ENCODE results near the gene CST3. TPM values are rescaled to one million over a fixed set of nuclear protein-coding genes. Genes with fewer than 3 reads are reported as not detected.
A peak's percentile ranks its signal among the peaks of the same experiment; 100 is the strongest.

Gene CST3
- total RNA-seq, 4 donors from 2014 or later = 1,117 to 1,890 (median 1,478) TPM

DNA sequence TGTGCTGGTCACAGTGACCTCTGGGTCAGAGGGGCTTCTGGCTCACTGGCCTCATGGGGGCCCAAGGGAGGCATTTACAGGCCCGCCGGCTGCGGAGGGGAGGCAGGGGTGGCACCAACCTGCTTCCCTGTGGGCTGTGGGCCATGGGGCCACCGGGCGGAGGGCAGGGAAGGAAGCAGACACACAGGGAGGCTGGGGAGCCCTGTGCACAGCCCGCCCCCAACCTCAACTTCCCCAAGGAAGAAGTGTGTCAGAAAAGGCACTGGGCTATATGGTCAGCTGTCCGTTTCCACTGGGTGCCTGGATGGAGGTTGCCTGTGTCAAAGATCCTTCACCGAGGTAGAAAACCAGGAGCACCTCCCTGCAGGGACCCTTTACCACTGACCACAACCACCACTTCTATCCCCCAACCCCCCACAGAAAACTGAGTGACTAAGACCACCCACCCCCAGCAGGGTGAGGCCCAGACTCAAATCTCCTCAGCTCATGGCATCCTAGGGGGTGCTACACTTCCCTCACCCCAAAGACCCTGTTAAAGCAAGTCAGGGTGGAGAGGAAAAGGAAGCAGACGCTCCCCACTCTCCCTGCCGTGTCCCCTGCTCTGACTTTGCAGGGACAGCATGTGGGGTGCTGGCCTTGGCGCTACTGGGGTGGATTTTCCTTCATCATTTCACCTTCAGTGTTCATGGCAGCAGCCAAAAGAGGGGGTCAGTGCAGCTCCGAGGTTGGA, 5.6 kb downstream of the CST3 start:
- DNase-seq (ENCODE audit: low spot score) (no peak), ATAC-seq (ENCODE audit: low FRiP score) (no peak)
- TF ChIP-seq, protein P1, sequence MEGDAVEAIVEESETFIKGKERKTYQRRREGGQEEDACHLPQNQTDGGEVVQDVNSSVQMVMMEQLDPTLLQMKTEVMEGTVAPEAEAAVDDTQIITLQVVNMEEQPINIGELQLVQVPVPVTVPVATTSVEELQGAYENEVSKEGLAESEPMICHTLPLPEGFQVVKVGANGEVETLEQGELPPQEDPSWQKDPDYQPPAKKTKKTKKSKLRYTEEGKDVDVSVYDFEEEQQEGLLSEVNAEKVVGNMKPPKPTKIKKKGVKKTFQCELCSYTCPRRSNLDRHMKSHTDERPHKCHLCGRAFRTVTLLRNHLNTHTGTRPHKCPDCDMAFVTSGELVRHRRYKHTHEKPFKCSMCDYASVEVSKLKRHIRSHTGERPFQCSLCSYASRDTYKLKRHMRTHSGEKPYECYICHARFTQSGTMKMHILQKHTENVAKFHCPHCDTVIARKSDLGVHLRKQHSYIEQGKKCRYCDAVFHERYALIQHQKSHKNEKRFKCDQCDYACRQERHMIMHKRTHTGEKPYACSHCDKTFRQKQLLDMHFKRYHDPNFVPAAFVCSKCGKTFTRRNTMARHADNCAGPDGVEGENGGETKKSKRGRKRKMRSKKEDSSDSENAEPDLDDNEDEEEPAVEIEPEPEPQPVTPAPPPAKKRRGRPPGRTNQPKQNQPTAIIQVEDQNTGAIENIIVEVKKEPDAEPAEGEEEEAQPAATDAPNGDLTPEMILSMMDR (IDR thresholded peaks at IDR 0.05) = no peak

DNA sequence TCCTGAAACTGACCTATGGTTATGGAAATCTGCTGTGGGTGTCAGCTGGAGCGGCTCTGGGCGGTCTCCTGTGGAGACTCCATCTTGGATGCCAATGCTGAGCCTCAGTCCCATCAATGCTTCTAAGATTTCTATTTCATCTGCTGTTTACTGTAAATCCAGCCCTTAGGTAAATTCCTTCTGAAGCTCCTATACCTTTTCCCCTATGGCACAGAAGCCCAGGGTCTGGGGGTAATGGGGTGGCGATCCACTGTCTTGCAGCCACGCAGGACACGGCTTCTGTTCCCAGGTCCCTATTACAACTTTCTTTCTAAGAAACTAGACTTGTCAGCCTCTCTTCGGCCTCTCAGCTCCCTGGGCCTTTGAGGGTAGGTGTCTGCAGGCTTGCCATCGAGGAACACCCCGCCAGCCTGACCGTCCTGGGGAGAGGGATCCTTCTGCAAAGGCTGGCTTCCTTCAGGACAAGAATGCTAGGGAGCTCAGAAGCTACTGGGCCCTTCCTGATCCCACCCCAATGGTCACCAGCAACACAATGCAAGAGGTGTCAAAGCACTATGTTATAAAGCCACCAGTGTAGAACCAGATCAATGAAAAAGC, 6.4 kb downstream of the CST3 start:
- DNase-seq (ENCODE audit: low spot score) (no peak), ATAC-seq (ENCODE audit: low FRiP score) (no peak)
- TF ChIP-seq, protein P1 (IDR thresholded peaks at IDR 0.05) = no peak

DNA sequence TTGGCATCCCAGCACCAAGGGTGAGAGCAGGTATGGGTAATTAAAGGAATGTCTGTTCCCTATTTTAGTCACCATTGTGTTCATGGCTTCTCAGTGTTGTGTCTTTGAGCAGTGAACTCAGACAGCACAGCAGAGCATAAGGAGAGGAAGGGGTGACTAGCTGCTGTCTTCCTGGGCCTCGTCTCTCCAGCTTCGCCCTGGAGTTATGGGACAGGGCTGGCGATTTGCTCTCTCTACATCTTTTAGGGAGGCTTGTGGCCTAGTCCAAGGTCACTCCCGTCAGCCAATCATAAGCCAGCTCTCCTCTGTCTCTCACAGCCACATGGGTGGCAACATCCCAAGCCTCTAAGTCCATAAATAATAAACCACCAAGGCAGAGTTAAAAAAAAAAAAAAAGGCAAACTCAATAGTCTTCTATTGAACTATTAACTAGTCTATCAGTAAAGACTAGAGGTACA, 7.3 kb downstream of the CST3 start:
- ATAC-seq (ENCODE audit: low FRiP score) (no peak), DNase-seq (ENCODE audit: low spot score) (no peak)
- TF ChIP-seq, protein P1 (IDR thresholded peaks at IDR 0.05) = no peak

DNA sequence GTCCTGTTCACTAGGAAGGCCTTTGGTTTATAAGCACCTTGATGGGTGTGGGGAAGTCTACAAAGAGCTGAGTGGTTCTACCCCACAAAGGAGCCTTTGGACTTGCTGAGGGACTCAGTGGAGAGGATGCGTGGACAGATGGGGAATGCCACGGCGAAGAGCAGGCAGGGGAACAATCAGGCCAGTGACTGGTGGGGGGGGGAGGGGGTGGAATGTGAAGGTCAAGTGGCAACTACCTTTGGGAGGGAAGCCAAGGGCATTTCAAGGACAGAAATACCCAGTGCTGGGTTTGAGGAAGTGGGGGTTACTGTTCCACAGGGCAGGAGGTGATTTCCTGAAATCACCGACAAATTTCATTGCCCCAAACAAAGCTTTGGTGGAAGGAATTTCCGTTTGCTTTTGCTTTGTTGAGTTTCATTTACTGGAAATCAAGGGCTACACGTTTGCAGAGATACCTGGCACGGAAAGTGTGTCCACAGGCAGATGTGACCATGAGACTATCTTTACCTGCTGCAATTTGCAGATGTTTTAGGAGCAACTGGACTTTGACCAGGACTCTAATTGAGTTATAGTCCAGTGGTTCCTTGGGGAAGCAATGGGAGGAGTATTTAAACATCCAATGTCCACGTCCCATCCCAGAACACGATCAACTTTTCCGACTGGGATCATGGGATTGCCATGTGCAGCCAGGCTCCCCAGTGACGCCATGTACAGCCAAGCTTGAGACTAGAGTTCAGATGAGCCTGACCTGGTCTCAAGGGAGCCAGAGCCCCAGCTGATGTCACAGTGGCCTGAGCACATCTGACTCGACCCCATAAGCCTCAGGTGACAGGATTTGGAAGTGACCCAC, 8.0 kb downstream of the CST3 start:
- ATAC-seq (ENCODE audit: low FRiP score) = no peak
- TF ChIP-seq, protein P1 (IDR thresholded peaks at IDR 0.05) = no peak
- no peak for DNase-seq (ENCODE audit: low spot score)

DNA sequence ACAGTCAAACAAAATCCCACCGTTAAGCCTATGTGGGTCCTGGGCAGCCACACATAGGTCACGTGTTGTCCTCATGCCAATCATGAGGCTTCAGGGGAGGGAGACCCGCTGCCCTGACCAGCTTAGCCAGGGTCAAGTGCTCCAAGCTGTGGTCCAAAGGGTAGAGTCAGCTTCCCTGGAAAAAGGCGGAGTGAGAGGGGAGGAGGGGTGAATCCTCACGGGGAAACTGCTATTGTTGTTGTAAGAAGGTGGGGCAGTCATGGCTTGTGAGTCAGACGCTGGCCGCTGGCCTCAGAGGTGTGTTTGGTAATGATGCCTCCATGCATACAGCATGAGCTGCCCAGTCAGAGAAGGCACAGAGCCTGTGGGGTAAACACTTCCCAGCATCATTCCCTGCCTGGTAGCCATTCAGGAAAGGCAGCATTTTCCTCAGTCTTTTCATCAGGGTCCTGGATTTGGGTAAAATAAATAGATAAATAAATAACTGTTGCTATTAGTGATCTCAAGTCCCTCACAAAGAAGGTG, 8.7 kb downstream of the CST3 start:
- DNase-seq (ENCODE audit: low spot score) (no peak), ATAC-seq (ENCODE audit: low FRiP score) (peak; percentile 63)
- TF ChIP-seq, protein P1 (IDR thresholded peaks at IDR 0.05) = no peak

DNA sequence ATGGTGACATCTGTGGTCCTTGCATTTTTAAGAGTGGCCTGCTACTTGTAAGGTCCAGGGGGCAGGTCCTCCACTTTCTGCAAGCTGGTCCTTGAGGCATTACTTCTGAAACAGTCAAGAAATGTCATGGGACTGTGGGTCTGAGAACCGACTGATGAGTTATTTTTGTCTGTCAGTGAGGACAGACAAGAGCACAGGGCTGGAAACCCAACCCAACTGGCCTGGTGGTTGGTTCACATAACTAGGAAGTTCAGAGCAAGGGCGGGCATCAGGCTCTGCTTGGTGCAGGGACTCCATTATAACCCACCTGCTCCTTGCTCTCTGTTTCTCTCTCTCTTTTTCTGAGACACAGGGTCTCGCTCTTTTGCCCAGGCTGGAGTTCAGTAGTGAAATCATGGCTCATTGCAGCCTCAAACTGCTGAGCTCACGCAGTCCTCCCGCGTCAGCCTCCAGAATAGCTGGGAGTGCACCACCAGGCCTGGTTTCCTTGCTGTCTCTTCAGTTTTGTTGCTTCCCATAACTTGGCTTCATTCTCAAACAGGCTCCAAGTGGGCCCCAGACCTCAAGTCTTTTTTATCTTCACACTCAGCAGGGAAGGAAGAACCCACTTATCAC, 9.2 kb downstream of the CST3 start:
- no peak for DNase-seq (ENCODE audit: low spot score)
- ATAC-seq (ENCODE audit: low FRiP score) = no peak
- TF ChIP-seq, protein P1 (IDR thresholded peaks at IDR 0.05) = no peak
